ENCODE results near the gene AKR7A3.

DNA sequence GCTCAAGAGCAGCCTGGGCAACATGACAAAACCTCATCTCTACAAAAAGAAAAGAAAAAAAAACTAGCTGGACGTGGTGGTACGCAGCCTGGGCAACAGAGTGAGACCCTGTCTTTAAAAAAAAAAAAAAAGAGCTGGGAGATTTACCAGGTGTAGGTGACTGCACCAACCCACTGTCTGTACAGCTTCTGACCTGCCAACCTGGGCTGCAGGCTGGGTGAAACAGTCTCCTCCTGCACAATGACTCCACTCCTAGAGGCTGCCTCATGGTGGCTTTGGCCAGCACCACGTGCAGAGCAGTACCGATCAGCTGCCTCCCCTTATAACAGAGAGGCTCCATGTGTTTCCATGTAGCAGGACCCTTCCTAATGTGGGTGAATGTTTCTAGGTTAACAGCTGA is 33.3 kb downstream of the AKR7A3 start:
- no peak for TF ChIP-seq CTCF (conservative IDR thresholded peaks at IDR 0.05; ENCODE audit: low read depth, low read length)
- TF ChIP-seq EZH2 (IDR thresholded peaks at IDR 0.05; ENCODE audit: low read length, unreplicated experiment), result no peak
- no peak for TF ChIP-seq EZH2phosphoT487 (IDR thresholded peaks at IDR 0.05; ENCODE audit: borderline replicate concordance, low read length)

Data from PC-3 (cell line).